ENCODE measurements around the gene INSM1.

DNA sequence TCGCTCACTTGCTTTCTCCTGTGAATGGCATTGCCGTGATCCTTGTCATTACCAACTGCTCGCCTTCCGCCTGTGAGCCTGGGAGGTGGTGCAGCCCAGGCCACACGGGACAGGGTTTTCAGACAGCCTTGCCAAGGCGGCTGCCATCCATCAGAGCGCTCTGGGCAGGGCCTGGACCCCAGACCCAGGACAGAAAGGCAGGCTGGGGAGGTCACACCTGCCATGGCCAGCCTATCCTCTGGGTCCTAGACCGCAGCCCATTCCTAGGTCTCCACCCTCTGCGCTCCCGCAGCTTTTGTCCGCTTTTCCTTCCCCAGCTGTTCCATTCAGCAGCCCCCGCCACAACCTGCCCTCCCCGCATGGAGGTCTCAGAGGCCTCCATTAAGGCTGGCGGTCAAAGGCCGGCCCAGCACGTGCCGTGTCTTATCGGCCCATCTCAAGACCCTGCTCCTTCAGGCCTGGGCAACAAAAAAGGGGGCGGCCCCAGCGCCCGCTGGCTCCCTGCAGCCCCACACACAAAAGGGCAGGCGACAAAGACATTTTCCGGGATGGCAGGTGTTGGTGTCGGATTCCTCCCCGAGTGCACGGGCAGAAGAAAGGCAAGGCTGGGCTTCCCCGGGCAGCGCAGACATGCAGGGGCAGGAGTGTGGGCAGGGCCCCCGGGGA lies 28.1 kb downstream of the INSM1 start:
- no peak for TF ChIP-seq CTCF (conservative IDR thresholded peaks at IDR 0.05 in 1 of 2, IDR thresholded peaks at IDR 0.05 in 1 of 2; ENCODE audit: extremely low read depth in 1 of 2, insufficient read depth in 1 of 2, low read depth in 1 of 2, low read length in 2 of 2)
- TF ChIP-seq EZH2 (IDR thresholded peaks at IDR 0.05; ENCODE audit: borderline replicate concordance, low read length), result no peak
